Peyer's patch (tissue), 4 donors: ENCODE data around the gene CD6. TPM values are rescaled to one million over a fixed set of nuclear protein-coding genes. Genes with fewer than 3 reads are reported as not detected.

Source experiments
- DNase-seq, 3 donors: peaks; one replicate each; pipeline ENCODE4 v3.0.0-alpha.2; 2017 to 2019
- H3K27ac ChIP-seq, 4 donors: fragments of 200-600 bp; sonication (generic); one replicate each; pipeline ENCODE4 v1.5.1; 2016 to 2019
- H3K27me3 ChIP-seq, 2 donors: fragments of 200-600 bp; sonication (generic); one replicate each; pipeline ENCODE4 v1.5.1; 2019
- H3K36me3 ChIP-seq, 3 donors: fragments of 200-600 bp; sonication (generic); one replicate each; pipeline ENCODE4 v1.5.1; 2016 to 2019
- H3K4me1 ChIP-seq, 4 donors: fragments of 200-600 bp; sonication (generic); one replicate each; pipeline ENCODE4 v1.5.1; 2016 to 2019
- H3K4me3 ChIP-seq, 4 donors: fragments of 200-600 bp; sonication (generic); 1 replicate in 3 of 4; 2 replicates in 1 of 4; pipeline ENCODE4 v1.5.1; 2016 to 2019; ENCODE audit warnings: mild to moderate bottlenecking in 1 of 4
- H3K9me3 ChIP-seq, 4 donors: fragments of 200-600 bp; sonication (generic); one replicate each; pipeline ENCODE4 v1.5.1; 2016 to 2019; ENCODE audit warnings: mild to moderate bottlenecking in 1 of 4
- POLR2A ChIP-seq, 2 donors: fragments of 450-650 bp; IDR thresholded peaks; one replicate each; pipeline ENCODE4 v1.5.1; 2017; ENCODE audit warnings: antibody characterized with exemption in 2 of 2, mild to moderate bottlenecking in 2 of 2, moderate library complexity in 2 of 2
- total RNA-seq, 4 donors: library from RNA; depleted of rRNA; stranded (reverse); fragments of >200 nt; gene quantifications; one replicate each; pipeline ENCODE4 v1.1.0, GENCODE V29; 2016
- TF ChIP-seq, protein P1 (sequence below), 6 experiments: fragments of 450-650 bp in 4 of 6; fragments of 200-600 bp in 2 of 6; sonication (generic) in 1 of 6; IDR thresholded peaks; one replicate each; pipeline ENCODE4 v1.5.1; 2017 to 2019; ENCODE audit warnings: antibody characterized with exemption in 6 of 6, mild to moderate bottlenecking in 3 of 6, moderate library complexity in 1 of 6

Gene CD6
- total RNA-seq, 4 donors from 2014 or later: 3.3 to 15.7 (median 4.7) TPM

DNA sequence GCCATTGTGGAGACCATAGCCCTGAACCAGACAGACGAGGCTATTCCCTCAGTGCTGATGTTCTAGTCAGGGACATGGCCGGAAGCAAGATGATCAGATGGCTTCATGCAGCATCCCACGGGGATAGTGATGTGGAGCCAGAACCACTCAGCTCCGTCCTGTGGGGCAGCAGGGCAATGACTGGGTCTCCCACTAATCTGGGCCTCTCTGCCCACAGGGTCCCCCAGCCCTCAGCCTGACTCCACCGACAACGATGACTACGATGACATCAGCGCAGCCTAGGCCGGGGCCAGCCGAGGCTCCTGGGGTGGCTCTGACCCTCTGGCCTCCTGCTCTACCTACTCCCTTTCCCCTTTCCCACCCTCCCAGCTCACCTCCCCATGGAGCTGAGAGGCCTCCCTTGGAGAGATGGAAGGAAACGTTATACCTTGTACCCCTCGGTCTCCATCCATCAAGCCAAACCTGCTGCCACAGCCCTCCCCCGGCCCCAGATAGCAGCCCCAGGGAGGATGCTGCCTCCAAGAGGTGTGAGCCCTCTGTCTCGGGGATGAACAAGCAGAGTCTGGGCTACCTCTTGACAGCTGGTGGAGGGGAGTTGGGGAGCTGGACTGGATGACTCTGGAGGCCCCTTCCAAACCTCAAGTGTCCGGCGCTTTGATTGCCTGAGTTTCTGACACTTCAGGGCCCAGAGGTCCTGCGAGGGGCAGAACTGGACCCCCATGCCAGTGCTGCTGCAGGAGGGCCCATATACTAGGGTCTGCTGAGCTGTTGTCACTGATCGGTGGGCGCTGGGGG lies 47.8 kb downstream of the CD6 start:
- H3K27me3 ChIP-seq: no peaks in the 10 kb centered on the region
- peak in 1 of 3 donors; percentile 26 for DNase-seq
- no peak overlapping the region for H3K4me3 ChIP-seq
- no peaks in the 10 kb centered on the region for H3K9me3 ChIP-seq
- H3K27ac ChIP-seq: no peak overlapping the region
- no peak for TF ChIP-seq POLR2A (IDR thresholded peaks at IDR 0.05)
- TF ChIP-seq, protein P1, sequence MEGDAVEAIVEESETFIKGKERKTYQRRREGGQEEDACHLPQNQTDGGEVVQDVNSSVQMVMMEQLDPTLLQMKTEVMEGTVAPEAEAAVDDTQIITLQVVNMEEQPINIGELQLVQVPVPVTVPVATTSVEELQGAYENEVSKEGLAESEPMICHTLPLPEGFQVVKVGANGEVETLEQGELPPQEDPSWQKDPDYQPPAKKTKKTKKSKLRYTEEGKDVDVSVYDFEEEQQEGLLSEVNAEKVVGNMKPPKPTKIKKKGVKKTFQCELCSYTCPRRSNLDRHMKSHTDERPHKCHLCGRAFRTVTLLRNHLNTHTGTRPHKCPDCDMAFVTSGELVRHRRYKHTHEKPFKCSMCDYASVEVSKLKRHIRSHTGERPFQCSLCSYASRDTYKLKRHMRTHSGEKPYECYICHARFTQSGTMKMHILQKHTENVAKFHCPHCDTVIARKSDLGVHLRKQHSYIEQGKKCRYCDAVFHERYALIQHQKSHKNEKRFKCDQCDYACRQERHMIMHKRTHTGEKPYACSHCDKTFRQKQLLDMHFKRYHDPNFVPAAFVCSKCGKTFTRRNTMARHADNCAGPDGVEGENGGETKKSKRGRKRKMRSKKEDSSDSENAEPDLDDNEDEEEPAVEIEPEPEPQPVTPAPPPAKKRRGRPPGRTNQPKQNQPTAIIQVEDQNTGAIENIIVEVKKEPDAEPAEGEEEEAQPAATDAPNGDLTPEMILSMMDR (IDR thresholded peaks at IDR 0.05): no peak
- H3K36me3 ChIP-seq: no peaks in the 10 kb centered on the region
- peaks cover 0 to 19% (median 8%) of the 10 kb centered on the region in 4 donors for H3K4me1 ChIP-seq

GRCh38 chr11:61019832-61020405 lies 48.4 kb downstream of the CD6 start:
- H3K4me1 ChIP-seq: peaks cover 0 to 19% (median 8%) of the 10 kb centered on the region in 4 donors
- no peak for TF ChIP-seq POLR2A (IDR thresholded peaks at IDR 0.05)
- TF ChIP-seq, protein P1 (IDR thresholded peaks at IDR 0.05): no peak
- H3K27me3 ChIP-seq: no peaks in the 10 kb centered on the region
- H3K27ac ChIP-seq: no peak overlapping the region
- no peak overlapping the region for H3K4me3 ChIP-seq
- peak in 1 of 3 donors; percentile 24 for DNase-seq
- no peaks in the 10 kb centered on the region for H3K36me3 ChIP-seq
- no peaks in the 10 kb centered on the region for H3K9me3 ChIP-seq

DNA sequence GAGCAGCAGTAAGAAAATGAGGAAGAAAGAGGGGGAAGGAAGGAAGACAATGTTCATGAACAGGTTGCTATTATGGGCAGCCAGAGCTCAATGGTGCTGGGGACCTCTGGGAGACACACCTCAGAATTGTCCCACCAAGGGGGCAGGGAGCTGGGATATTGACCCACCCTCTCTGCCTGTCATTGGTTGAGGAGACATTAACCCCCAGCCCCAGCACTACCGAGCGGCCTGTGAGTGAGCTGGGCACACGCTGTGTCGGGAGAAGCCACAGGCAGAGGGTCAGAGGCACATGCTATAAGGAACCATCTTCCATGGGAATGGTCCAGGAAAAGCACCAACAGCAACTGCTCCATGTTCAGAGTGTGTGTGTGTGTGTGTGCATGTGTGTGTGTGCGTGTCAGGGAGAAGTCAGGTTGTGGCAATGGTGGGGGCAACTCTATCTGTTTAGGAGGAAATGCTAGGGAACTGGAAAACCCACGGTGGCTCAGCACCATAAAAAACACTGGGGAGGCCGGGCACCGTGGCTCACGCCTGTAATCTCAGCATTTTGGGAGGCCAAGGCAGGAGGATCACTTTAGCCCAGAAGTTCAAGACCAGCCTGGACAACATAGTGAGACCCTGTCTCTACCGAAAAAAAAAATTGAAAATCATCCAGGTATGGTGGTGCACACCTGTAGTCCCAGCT lies 49.2 kb downstream of the CD6 start:
- TF ChIP-seq, protein P1 (IDR thresholded peaks at IDR 0.05): no peak
- no peak for TF ChIP-seq POLR2A (IDR thresholded peaks at IDR 0.05)
- H3K4me3 ChIP-seq: no peak overlapping the region
- H3K36me3 ChIP-seq: no peaks in the 10 kb centered on the region
- H3K27ac ChIP-seq: peak overlapping the region in 1 of 4 donors; percentile 17
- H3K4me1 ChIP-seq: peaks cover 0 to 20% (median 9%) of the 10 kb centered on the region in 4 donors
- DNase-seq: peak in 1 of 3 donors; percentile 6
- no peaks in the 10 kb centered on the region for H3K9me3 ChIP-seq
- H3K27me3 ChIP-seq: no peaks in the 10 kb centered on the region

DNA sequence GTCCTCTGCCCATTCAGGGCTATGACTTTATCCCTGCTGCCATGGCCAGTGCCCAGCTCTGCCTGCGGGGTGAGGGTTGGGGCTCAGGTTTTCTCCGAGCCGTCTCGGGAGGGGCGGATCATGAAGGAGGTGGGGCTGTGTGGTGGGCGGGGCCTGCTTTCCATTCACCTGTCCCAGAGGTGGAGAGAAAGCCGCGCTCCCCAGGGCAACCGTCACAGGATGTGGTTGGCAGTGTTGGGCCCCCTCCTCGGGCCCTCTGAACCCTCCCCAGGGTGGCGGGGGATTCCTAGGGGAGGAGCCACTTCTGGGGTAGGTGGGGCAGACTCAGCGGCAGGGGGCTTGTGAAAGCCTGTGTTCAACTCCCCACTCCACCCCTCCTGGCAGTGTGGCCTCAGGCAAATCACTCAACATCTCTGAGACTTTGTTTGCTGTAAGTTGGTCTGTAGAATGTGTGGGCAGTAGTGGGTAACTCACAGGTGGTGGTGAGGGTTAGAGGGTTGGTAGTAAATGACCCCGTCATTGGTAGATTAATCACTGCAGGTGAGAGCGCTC lies 50.3 kb downstream of the CD6 start:
- H3K27ac ChIP-seq: peak overlapping the region in 3 of 4 donors; percentile 22 to 70 (median 51)
- no peaks in the 10 kb centered on the region for H3K9me3 ChIP-seq
- no peaks in the 10 kb centered on the region for H3K36me3 ChIP-seq
- TF ChIP-seq, protein P1 (IDR thresholded peaks at IDR 0.05): no peak
- TF ChIP-seq POLR2A (IDR thresholded peaks at IDR 0.05): no peak
- H3K27me3 ChIP-seq: no peaks in the 10 kb centered on the region
- peak overlapping the region in 3 of 4 donors; percentile 12 to 32 (median 29) for H3K4me3 ChIP-seq
- H3K4me1 ChIP-seq: peaks cover 0 to 27% (median 15%) of the 10 kb centered on the region in 4 donors
- peak; percentile 75 to 95 (median 94) for DNase-seq

- DNase-seq: peak in 2 of 3 donors; percentile 37 to 43
- H3K27me3 ChIP-seq: no peaks in the 10 kb centered on the region
- H3K27ac ChIP-seq: peak overlapping the region in 3 of 4 donors; percentile 22 to 70 (median 51)
- H3K9me3 ChIP-seq: no peaks in the 10 kb centered on the region
- H3K36me3 ChIP-seq: no peaks in the 10 kb centered on the region
- no peak for TF ChIP-seq POLR2A (IDR thresholded peaks at IDR 0.05)
- TF ChIP-seq, protein P1 (IDR thresholded peaks at IDR 0.05): no peak
- peaks cover 0 to 31% (median 18%) of the 10 kb centered on the region in 4 donors for H3K4me1 ChIP-seq
- no peak overlapping the region for H3K4me3 ChIP-seq
These were observed 51.0 kb downstream of the CD6 start for GRCh38 chr11:61022311-61023085.
